ENCODE results near the gene NUDT14.

The NUDT14 gene

DNA sequence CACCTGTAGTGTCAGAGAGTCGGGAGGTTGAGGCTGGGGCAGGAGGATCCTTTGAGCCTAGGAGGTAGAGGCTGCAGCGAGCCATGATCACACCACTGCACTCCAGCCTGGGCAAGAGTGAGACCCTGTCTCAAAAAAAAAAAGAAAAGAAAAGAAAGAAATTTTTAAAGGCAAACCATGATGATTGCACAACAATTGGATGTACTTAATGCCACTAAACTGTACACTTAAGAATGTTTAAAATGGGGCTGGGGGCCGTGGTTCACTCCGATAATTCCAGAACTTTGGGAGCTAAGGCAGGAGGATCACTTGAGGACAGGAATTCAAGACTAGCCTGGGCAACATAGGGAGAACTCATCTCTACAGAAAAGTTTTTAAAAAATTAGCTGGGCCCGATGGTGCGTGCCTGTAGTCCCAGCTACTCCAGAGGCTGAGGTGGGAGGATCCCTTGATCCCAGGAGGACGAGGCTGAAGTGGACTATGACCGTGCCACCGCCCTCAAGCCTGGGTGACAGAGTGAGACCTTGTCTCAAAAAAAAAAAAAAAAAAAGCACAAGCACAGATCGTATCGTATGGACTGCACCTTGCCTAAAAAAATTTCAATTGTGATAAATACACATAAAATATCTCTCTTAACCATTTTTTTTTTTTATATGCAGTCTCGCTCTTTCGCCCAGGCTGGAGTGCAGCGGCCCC is 45.3 kb downstream of the NUDT14 start:
- H3K4me3 Mint-ChIP-seq = no peak overlapping the region
- H3K9me3 Mint-ChIP-seq = peaks cover 11% of the 10 kb centered on the region
- H3K27ac Mint-ChIP-seq = no peak overlapping the region
- no peaks in the 10 kb centered on the region for H3K4me1 Mint-ChIP-seq
- H3K27me3 Mint-ChIP-seq (ENCODE audit: low read depth) = no peaks in the 10 kb centered on the region
- TF ChIP-seq, protein P1, sequence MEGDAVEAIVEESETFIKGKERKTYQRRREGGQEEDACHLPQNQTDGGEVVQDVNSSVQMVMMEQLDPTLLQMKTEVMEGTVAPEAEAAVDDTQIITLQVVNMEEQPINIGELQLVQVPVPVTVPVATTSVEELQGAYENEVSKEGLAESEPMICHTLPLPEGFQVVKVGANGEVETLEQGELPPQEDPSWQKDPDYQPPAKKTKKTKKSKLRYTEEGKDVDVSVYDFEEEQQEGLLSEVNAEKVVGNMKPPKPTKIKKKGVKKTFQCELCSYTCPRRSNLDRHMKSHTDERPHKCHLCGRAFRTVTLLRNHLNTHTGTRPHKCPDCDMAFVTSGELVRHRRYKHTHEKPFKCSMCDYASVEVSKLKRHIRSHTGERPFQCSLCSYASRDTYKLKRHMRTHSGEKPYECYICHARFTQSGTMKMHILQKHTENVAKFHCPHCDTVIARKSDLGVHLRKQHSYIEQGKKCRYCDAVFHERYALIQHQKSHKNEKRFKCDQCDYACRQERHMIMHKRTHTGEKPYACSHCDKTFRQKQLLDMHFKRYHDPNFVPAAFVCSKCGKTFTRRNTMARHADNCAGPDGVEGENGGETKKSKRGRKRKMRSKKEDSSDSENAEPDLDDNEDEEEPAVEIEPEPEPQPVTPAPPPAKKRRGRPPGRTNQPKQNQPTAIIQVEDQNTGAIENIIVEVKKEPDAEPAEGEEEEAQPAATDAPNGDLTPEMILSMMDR (IDR thresholded peaks at IDR 0.05; ENCODE audit: unreplicated experiment in 3 of 3) = no peak
- H3K36me3 Mint-ChIP-seq (ENCODE audit: low read depth) = peaks cover under 1% of the 10 kb centered on the region

DNA sequence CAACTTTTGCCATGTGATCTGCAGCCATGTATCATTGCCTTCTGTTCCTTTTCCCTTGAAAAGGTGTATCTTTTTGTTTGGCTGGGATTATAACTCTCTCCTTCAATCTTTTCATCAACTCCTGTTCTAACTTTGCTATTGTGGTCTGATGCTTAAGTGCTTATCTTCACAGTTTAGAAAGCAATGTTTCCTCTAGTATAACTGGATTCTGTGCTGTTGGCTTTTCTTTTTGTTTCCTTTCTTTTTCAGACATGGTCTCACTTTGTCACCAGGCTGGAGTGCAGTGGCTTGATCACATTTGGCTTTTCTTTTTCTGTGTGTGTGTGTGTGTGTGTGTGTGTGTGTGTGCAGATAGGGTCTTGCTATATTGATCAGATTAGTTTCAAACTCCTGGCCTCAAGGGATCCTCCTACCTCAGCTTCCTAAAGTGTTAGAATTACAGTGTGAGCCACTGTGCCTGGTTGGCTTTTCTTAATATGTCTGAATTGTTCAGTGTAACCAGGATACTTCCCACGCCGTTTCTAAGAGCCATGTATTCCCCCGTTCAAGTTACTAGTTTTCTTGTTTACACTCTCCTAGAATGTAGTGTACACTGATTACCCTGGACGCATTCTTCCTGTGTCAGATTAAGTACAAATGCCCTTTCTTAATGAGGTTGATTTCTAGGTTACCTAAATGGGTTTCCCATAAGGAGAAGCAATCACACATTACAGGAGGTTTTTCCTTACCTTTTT is 48.0 kb downstream of the NUDT14 start:
- no peaks in the 10 kb centered on the region for H3K36me3 Mint-ChIP-seq (ENCODE audit: low read depth)
- TF ChIP-seq, protein P1 (IDR thresholded peaks at IDR 0.05; ENCODE audit: unreplicated experiment in 3 of 3) = no peak
- H3K4me3 Mint-ChIP-seq = no peak overlapping the region
- peaks cover 17% of the 10 kb centered on the region for H3K27me3 Mint-ChIP-seq (ENCODE audit: low read depth)
- H3K4me1 Mint-ChIP-seq = no peaks in the 10 kb centered on the region
- H3K27ac Mint-ChIP-seq = no peak overlapping the region
- H3K9me3 Mint-ChIP-seq = peaks cover 13% of the 10 kb centered on the region

DNA sequence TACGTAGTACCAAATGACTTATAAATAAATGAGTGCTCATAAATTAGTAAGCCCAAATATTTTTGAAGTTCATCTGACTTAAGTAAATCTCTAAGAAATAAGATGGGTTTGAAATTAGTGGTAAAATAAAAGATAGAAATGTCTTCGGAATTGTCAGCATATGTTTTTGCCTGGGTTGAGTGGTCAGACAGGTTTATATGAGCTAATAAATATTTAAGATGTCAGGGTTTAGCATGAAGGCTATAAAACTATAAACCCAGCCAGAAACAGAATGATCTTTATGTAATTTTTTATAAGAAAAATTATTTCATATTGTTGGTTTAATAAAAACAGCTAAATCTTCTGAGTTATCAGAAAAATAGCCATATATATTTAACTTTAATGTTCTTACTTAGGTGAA is 49.9 kb downstream of the NUDT14 start:
- Mint-ChIP-seq H3K27me3 (ENCODE audit: low read depth) (peaks cover 22% of the 10 kb centered on the region), H3K4me1 (no peaks in the 10 kb centered on the region), H3K27ac (no peak overlapping the region), H3K9me3 (peaks cover 17% of the 10 kb centered on the region), H3K36me3 (ENCODE audit: low read depth) (no peaks in the 10 kb centered on the region), H3K4me3 (no peak overlapping the region)
- TF ChIP-seq, protein P1 (IDR thresholded peaks at IDR 0.05; ENCODE audit: unreplicated experiment in 3 of 3) = no peak

DNA sequence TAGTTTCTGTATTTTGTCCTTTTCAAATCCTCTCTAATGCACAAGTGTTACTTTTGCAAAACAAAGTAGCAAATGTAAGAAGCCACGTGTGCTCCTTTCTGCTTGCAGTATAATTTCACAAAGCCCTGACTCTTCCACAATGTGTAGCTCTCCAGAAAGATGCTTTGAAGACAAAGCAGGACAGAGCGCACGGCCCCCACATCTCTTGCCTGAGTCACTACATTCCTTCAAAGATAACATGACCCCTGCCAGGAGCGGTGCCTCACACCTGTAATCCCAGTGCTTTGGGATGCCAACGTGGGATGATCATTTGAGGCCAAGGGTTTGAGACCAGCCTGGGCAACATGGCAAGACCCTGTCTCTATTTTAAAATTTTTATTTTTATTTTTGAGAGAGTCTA is 53.1 kb downstream of the NUDT14 start:
- H3K9me3 Mint-ChIP-seq = peaks cover 18% of the 10 kb centered on the region
- no peaks in the 10 kb centered on the region for H3K36me3 Mint-ChIP-seq (ENCODE audit: low read depth)
- no peak overlapping the region for H3K4me3 Mint-ChIP-seq
- TF ChIP-seq, protein P1 (IDR thresholded peaks at IDR 0.05; ENCODE audit: unreplicated experiment in 3 of 3) = no peak
- H3K27ac Mint-ChIP-seq = no peak overlapping the region
- peaks cover 35% of the 10 kb centered on the region for H3K27me3 Mint-ChIP-seq (ENCODE audit: low read depth)
- no peaks in the 10 kb centered on the region for H3K4me1 Mint-ChIP-seq

DNA sequence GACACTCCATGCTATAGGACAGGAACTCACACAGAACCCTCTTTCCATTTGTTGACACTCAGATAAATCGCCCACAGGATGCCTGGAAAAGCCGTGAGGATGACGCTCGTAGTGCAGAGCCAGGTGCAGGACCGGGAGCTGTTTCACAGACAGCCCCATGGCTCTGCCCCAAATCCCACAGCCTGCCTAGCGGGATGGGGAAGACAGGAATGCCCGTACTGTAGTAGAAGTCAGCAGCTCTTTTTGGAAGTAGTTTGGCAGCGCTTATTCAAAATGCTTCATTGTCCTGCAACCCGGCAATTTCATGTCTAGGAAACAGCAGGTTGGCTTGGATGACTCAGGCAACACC is 54.2 kb downstream of the NUDT14 start:
- TF ChIP-seq, protein P1 (IDR thresholded peaks at IDR 0.05; ENCODE audit: unreplicated experiment in 3 of 3) = no peak
- Mint-ChIP-seq H3K9me3 (peaks cover 18% of the 10 kb centered on the region), H3K4me1 (no peaks in the 10 kb centered on the region), H3K36me3 (ENCODE audit: low read depth) (no peaks in the 10 kb centered on the region), H3K27me3 (ENCODE audit: low read depth) (peaks cover 39% of the 10 kb centered on the region), H3K27ac (no peak overlapping the region), H3K4me3 (no peak overlapping the region)

All from nephron (organoid).